HG02571 (cell line): Measurements from ENCODE around the gene LILRB4.
A peak's percentile ranks its signal among the peaks of the same experiment; 100 is the strongest.
"Not testable (repeated sequence)": the region's sequence is repeated elsewhere in the genome, so short reads cannot be mapped to it uniquely, and the experiment has no call there.

Experiments
- ATAC-seq: cut with Tn5 transposase; IDR thresholded peaks from one replicate; pipeline ENCODE4 v1.9.1; 2021; ENCODE audit warnings: mild to moderate bottlenecking, moderate library complexity; ENCODE audit not compliant: unreplicated experiment

LILRB4 gene

DNA sequence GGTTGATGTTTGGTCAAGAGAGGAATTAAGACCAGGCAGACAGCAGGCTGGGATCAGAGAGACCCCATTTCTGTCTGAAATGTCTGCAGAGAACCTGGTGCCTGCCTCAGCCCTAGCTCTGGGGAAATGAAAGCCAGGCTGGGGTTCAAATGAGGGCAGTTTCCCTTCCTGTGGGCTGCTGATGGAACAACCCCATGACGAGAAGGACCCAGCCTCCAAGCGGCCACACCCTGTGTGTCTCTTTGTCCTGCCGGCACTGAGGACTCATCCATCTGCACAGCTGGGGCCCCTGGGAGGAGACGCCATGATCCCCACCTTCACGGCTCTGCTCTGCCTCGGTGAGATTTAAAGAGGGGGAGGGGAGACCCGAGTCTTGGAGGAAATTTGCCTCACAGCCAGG is at the start of gene LILRB4:
Gene LILRB4 (plus strand): TSS at position 256 of the 400 bp plus-strand sequence. CDS start 49 bp downstream, at position 305.
- ATAC-seq, result no peak

- no peak for ATAC-seq
Observed at GRCh38 chr19:54614726-54615125, 48.1 kb upstream of the LILRB4 start.

DNA sequence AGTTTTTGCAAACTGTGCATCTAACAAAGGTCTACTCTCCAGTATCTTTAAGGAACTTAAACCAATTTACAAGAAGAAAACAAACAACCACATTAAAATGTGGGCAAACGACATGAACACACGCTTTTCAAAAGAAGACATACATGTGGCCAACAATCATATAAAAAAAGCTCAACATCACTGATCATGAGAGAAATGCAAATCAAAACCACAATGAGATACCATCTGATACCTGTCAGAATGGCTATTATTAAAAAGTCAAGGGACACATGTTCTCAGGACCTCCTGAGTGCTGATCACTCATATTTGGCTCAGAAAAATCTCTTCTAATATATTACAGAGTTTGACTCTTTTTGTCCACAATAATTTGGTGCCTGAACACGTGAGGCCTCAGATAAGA is 46.7 kb upstream of the LILRB4 start:
- ATAC-seq, result peak; percentile 28

DNA sequence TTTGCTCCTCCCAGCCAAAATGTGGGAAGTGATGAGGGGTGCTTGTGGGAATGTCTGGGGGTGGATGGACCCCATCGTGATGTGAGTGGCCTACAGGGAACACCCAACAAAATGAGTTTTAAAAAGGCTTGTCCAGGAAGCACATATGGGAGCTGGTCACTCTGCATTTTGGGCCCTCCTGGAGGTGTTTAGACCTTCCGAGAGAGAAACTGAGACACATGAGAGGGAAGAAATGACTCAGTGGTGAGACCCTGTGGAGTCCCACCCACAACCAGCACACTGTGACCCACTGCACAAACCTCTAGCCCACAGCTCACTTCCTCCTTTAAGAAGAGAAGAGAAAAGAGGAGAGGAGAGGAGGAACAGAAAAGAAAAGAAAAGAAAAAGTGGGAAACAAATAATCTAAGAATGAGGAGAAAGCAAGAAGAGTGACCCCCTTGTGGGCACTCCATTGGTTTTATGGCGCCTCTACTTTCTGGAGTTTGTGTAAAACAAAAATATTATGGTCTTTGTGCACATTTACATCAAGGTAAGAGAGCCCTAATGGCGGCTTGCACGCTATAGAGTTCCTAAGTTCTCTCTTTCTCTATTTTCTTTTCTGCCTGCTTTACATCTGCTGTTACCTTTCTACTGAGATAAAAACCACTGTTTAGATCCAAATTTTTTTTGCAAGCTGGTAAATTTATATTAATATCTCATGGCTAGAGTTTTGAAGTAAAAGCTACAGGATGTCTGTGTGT is 45.8 kb upstream of the LILRB4 start:
- ATAC-seq, result peak; percentile 81

DNA sequence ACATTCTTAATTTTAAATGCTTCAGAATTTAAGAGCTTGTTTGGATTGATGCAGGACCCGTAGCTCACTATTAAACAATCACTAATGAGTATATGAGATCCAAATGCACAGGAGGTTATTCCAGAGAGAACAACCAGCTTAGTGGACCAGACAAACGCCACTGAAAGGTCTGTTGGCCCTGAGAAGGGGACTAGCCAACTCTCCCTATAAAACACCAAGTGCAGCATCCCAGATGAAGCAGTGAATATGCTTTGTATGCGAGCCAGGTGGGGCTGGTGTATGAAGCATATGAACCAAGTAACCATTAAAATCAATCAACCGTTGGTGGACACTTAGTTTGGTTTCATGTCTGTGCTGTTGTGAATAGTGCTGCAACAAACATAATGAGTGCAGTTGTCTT is 42.3 kb upstream of the LILRB4 start:
- no peak for ATAC-seq

- no peak for ATAC-seq
Observed at GRCh38 chr19:54622431-54622830, 40.4 kb upstream of the LILRB4 start.

DNA sequence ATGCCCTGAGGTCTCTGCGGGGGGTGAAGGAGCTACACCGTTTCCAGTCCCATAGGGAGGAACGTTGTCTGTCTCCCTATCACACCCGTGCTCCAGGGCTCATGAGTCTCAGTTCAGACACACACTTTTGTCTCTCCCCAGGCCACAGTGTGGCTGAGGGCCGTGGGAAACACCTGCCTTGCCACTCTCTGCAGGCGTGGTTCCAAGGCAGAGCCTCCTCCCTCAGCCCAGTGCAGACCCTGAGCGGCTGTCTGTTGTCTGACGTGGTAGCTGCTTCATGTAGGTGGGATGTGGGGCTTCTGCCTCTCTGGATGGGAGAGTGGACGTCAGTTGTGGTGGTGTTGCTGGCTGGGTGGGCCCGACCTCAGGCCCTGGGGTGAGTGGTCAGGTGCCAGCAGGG is 38.6 kb upstream of the LILRB4 start:
- not testable (repeated sequence) for ATAC-seq

DNA sequence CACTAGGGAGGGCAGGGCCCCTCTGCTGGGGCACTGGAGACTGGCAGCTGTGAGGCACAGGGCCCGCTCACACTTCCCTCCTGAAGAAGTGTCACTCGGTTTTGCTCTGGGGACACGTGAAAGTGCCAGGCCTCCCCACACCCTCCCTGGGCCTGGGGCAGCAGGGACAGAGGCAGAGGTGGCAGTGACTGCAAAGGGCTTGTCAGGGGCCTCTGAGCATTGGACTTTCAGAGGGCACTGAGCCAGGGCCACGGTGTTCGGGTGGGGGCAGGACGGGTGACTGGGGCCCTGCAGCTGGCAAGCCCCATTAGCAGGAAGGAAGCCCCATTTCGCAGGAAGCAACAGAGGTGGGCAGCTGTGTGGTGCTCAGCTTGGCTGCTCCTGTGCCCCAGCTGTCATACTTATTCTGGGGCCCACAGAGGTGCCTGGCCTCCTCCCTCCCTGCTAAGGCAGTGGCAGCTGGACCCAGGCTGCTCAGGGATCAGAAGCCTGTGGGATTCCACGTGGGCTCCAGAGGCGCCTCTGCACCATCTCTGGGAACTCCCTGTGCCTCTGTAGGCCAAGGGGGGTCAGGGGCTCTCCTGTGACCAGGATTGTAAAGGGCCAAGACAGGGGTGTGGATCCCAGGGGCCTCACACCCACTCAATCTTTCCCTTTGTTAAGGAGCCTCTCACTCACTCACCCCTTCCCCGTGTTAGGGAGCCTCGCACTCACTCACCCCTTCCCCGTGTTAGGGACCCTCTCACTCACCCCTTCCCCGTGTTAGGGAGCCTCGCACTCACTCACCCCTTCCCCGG is 37.7 kb upstream of the LILRB4 start:
- ATAC-seq, result not testable (repeated sequence)

DNA sequence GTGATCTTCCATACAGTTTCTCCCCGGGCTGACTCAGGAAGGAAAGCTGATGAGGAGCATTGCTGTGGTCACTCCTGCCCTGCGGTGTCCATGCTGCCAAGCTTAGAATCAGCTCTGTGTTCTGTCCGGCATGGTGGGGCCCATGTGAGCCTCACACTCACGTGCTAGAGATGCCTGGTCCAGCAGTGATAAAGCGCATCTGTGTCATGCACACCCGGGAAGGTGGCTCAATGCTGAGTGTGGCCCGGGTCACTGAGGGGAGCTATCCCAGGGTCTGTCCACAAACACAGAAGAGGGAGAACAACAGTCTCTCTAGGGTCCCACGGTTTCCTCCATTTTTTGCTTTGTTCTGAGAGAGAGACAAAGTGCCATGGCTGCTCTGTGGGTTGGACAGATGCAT is 36.0 kb upstream of the LILRB4 start:
- ATAC-seq, result no peak

- ATAC-seq, result not testable (repeated sequence)
Observed at GRCh38 chr19:54627912-54628311, 34.9 kb upstream of the LILRB4 start.

GRCh38 chr19:54630262-54630661 is 32.5 kb upstream of the LILRB4 start, which contains the start of gene LILRB1:
LILRB1 (plus strand) TSS chr19:54630484; CDS start chr19:54631074, 590 bp downstream.
- not testable (repeated sequence) for ATAC-seq

DNA sequence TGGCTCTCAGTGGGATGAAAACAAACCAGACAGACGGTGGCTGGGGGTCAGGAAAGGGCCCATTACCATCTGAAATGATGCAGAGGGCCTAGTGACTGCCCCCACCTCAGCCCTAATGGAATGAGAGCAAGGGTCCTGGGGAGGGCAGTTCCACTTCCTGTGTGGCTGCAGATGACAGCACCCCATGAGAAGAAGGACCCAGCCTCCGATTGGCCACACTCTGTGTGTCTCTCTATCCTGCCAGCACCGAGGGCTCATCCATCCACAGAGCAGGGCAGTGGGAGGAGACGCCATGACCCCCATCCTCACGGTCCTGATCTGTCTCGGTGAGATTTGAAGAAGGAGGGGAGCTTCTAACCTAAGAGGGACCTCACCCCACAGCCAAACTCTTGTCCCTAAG is 32.0 kb upstream of the LILRB4 start:
- no peak for ATAC-seq

DNA sequence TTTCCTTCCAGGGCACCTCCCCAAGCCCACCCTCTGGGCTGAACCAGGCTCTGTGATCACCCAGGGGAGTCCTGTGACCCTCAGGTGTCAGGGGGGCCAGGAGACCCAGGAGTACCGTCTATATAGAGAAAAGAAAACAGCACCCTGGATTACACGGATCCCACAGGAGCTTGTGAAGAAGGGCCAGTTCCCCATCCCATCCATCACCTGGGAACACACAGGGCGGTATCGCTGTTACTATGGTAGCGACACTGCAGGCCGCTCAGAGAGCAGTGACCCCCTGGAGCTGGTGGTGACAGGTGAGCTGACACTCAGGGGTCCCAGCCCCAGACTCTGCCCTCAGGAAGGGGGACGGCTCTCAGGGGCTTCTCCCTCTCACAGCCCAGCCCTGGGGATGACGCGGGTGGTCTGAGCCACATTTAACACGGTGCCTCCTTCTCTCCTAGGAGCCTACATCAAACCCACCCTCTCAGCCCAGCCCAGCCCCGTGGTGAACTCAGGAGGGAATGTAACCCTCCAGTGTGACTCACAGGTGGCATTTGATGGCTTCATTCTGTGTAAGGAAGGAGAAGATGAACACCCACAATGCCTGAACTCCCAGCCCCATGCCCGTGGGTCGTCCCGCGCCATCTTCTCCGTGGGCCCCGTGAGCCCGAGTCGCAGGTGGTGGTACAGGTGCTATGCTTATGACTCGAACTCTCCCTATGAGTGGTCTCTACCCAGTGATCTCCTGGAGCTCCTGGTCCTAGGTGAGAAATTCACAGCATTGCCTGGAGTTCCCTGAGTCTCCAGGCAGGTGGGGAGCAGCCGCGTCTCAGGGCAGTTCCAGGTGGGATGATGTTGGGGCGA is 31.1 kb upstream of the LILRB4 start:
- ATAC-seq, result not testable (repeated sequence)

GRCh38 chr19:54632517-54632916 is 30.3 kb upstream of the LILRB4 start:
- ATAC-seq, result not testable (repeated sequence)

- ATAC-seq, result no peak
Observed at GRCh38 chr19:54633401-54633800, 29.4 kb upstream of the LILRB4 start.

- not testable (repeated sequence) for ATAC-seq
Observed at GRCh38 chr19:54636081-54636480, 26.7 kb upstream of the LILRB4 start.

GRCh38 chr19:54638683-54639082 is 24.1 kb upstream of the LILRB4 start:
- no peak for ATAC-seq

GRCh38 chr19:54642953-54643352 is 19.8 kb upstream of the LILRB4 start:
- ATAC-seq, result not testable (repeated sequence)

GRCh38 chr19:54643583-54643982 is 19.2 kb upstream of the LILRB4 start:
- not testable (repeated sequence) for ATAC-seq

DNA sequence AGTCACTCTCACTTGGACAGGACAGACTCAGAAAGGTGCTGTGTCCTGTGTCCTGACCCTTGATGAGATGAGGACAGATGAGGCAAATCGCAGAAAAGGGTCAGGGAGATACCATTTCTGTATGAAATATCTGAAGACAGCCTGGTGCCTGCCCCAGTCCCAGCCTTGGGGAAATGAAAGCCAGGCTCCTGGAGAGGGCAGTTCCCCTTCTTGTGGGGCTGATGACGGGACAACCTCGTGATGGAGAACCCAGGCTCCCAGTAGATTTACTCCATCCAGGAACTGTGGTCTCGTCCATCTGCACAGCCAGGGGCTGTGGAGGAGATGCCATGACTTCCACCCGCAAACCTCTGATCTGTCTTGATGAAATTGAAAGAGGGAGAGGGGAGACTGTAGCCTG is 18.7 kb upstream of the LILRB4 start:
- no peak for ATAC-seq

- ATAC-seq, result no peak
Observed at GRCh38 chr19:54646331-54646841, 16.4 kb upstream of the LILRB4 start.
